HG03457 (cell line): ENCODE data around the gene ADGRG3.

Experiments
- ATAC-seq: cut with Tn5 transposase; IDR thresholded peaks from one replicate; pipeline ENCODE4 v1.9.1; 2021; ENCODE audit warnings: moderate number of reproducible peaks; ENCODE audit not compliant: unreplicated experiment

The ADGRG3 gene

GRCh38 chr16:57668263-57668571, at the start of gene ADGRG3:
TSS of gene ADGRG3 (plus strand) at chr16:57668306. CDS start at chr16:57668348, 42 bp downstream.
- ATAC-seq = no peak

- no peak for ATAC-seq
These were observed 48.9 kb upstream of the ADGRG3 start for GRCh38 chr16:57619133-57619605.

- no peak for ATAC-seq
These were observed 48.3 kb upstream of the ADGRG3 start for GRCh38 chr16:57619606-57620334.

- ATAC-seq = no peak
These were observed 47.5 kb upstream of the ADGRG3 start for GRCh38 chr16:57620335-57621231.

- no peak for ATAC-seq
These were observed 46.4 kb upstream of the ADGRG3 start for GRCh38 chr16:57621521-57622271.

- ATAC-seq = no peak
These were observed 45.5 kb upstream of the ADGRG3 start for GRCh38 chr16:57622361-57623250.

GRCh38 chr16:57623251-57624043, 44.7 kb upstream of the ADGRG3 start:
- ATAC-seq = no peak

- no peak for ATAC-seq
These were observed 43.9 kb upstream of the ADGRG3 start for GRCh38 chr16:57624044-57624688.

GRCh38 chr16:57624806-57625500, 43.2 kb upstream of the ADGRG3 start:
- ATAC-seq = no peak

- ATAC-seq = no peak
These were observed 41.5 kb upstream of the ADGRG3 start for GRCh38 chr16:57626420-57627170.

- ATAC-seq = no peak
These were observed 40.8 kb upstream of the ADGRG3 start for GRCh38 chr16:57627184-57627871.

- ATAC-seq = no peak
These were observed 39.9 kb upstream of the ADGRG3 start, which contains the start of gene ADGRG1 for GRCh38 chr16:57628008-57628781. TSS of gene ADGRG1 (plus strand) at chr16:57628630. CDS start at chr16:57650288, 21,658 bp downstream.

- ATAC-seq = no peak
These were observed 39.3 kb upstream of the ADGRG3 start for GRCh38 chr16:57628783-57629293.

- no peak for ATAC-seq
These were observed 38.3 kb upstream of the ADGRG3 start for GRCh38 chr16:57629516-57630406.

- no peak for ATAC-seq
These were observed 37.7 kb upstream of the ADGRG3 start for GRCh38 chr16:57630407-57630797.
